NCI-H1436 treated with DMSO at 0.1 percent for 48 hours (cell line): Measurements from ENCODE around the gene C1orf87.
A peak's percentile ranks its signal among the peaks of the same experiment; 100 is the strongest.
"Not testable (repeated sequence)": the region's sequence is repeated elsewhere in the genome, so short reads cannot be mapped to it uniquely, and the experiment has no call there.

Experiments used
- DNase-seq: peaks from one replicate; lab custom pipeline; 2025; lab: John Stamatoyannopoulos, UW

The C1orf87 gene

GRCh38 chr1:59994302-59995198 is 79.0 kb downstream of the C1orf87 start:
- DNase-seq, result no peak

GRCh38 chr1:59992040-59992820 is 81.3 kb downstream of the C1orf87 start:
- no peak for DNase-seq

GRCh38 chr1:59990470-59990869 is 83.1 kb downstream of the C1orf87 start:
- DNase-seq, result no peak

GRCh38 chr1:59986516-59987310 is 86.9 kb downstream of the C1orf87 start:
- no peak for DNase-seq

- DNase-seq, result no peak
Measured at GRCh38 chr1:59985911-59986515, 87.6 kb downstream of the C1orf87 start.

GRCh38 chr1:59979666-59980065 is 93.9 kb downstream of the C1orf87 start:
- DNase-seq, result no peak

- no peak for DNase-seq
Measured at GRCh38 chr1:59978511-59978910, 95.1 kb downstream of the C1orf87 start.

GRCh38 chr1:59978026-59978425 is 95.5 kb downstream of the C1orf87 start:
- DNase-seq, result no peak

GRCh38 chr1:59977075-59977410 is 96.5 kb downstream of the C1orf87 start:
- no peak for DNase-seq

GRCh38 chr1:59976194-59977074 is 97.1 kb downstream of the C1orf87 start:
- DNase-seq, result no peak

- DNase-seq, result no peak
Measured at GRCh38 chr1:59973719-59974118, 99.9 kb downstream of the C1orf87 start.

- DNase-seq, result peak; percentile 26
Measured at GRCh38 chr1:59972216-59972927, 101.2 kb downstream of the C1orf87 start.

GRCh38 chr1:59971464-59971911 is 102.1 kb downstream of the C1orf87 start:
- no peak for DNase-seq

- DNase-seq, result not testable (repeated sequence)
Measured at GRCh38 chr1:59969542-59970175, 103.9 kb downstream of the C1orf87 start.

GRCh38 chr1:59968746-59969145 is 104.8 kb downstream of the C1orf87 start:
- not testable (repeated sequence) for DNase-seq

GRCh38 chr1:59967780-59968179 is 105.8 kb downstream of the C1orf87 start:
- no peak for DNase-seq

GRCh38 chr1:59967141-59967697 is 106.4 kb downstream of the C1orf87 start:
- no peak for DNase-seq

GRCh38 chr1:59952065-59952464 is 121.5 kb downstream of the C1orf87 start:
- DNase-seq, result no peak

GRCh38 chr1:59949648-59950047 is 123.9 kb downstream of the C1orf87 start:
- DNase-seq, result no peak
